Ovary (tissue), 3 donors: ENCODE data around the gene VAV3.

ENCODE experiments used
- POLR2A ChIP-seq: fragments of 450-650 bp; IDR thresholded peaks from one replicate; pipeline ENCODE4 v1.6.1; 2017; ENCODE audit warnings: antibody characterized with exemption, mild to moderate bottlenecking, moderate library complexity
- TF ChIP-seq, protein P1 (sequence below), 3 donors: fragments of 450-650 bp in 2 of 3; fragments of 200-600 bp in 1 of 3; IDR thresholded peaks; one replicate each; pipeline versions ENCODE4 v1.5.1 to v1.8.0; 2016 to 2022; ENCODE audit warnings: antibody characterized with exemption in 3 of 3, mild to moderate bottlenecking in 1 of 3
- donor health status: DM: no; HTN: no; CAD: no.

DNA sequence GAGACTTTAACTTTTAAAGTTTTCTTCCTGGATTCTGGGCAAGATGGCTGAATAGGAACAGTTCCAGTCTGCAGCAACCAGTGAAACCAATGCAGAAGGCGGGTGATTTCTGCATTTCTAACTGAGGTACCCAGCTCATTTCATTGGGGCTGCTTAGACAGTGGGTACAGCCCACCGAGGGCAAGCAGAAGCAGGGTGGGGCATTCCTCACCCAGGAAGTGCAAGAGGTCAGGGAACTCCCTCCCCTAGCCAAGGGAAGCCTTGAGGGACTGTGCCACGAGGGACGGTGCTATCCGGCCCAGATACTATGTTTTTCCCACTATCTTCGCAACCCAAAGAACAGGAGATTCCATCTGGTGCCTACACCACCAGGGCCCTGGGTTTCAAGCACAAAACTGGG lies 121.0 kb downstream of the VAV3 start:
- TF ChIP-seq POLR2A = no peak
- TF ChIP-seq, protein P1, sequence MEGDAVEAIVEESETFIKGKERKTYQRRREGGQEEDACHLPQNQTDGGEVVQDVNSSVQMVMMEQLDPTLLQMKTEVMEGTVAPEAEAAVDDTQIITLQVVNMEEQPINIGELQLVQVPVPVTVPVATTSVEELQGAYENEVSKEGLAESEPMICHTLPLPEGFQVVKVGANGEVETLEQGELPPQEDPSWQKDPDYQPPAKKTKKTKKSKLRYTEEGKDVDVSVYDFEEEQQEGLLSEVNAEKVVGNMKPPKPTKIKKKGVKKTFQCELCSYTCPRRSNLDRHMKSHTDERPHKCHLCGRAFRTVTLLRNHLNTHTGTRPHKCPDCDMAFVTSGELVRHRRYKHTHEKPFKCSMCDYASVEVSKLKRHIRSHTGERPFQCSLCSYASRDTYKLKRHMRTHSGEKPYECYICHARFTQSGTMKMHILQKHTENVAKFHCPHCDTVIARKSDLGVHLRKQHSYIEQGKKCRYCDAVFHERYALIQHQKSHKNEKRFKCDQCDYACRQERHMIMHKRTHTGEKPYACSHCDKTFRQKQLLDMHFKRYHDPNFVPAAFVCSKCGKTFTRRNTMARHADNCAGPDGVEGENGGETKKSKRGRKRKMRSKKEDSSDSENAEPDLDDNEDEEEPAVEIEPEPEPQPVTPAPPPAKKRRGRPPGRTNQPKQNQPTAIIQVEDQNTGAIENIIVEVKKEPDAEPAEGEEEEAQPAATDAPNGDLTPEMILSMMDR (IDR thresholded peaks at IDR 0.05) = no peak
